HG03066 (cell line): ENCODE results near the gene OR5AS1.
"Not testable (repeated sequence)": the region's sequence is repeated elsewhere in the genome, so short reads cannot be mapped to it uniquely, and the experiment has no call there.

Source experiments
- ATAC-seq: cut with Tn5 transposase; IDR thresholded peaks from one replicate; pipeline ENCODE4 v1.9.1; 2021; ENCODE audit warnings: low read depth; ENCODE audit not compliant: unreplicated experiment

The OR5AS1 gene

DNA sequence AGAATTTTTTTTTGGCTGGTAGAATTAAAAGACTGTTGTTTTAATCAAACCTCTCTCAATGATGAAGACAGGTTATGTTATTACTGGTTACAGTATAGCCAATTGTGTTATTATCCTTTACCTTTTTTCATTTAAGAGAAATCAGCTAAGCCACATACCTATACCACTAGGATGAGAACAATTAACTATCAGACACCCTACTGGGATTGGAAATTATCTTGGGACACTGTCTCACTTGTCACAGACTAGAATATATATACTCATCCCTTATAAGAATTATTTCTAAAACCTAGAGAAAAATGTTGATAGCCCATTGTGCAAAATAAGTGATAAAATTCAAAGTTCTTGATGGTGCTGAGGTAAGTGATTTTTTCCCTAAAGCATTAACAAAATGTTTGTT, at the start of gene OR5AS1:
OR5AS1 (plus strand) TSS at position 301 of the 400 bp plus-strand sequence. CDS start 2,765 bp downstream, outside the sequence.
- ATAC-seq = no peak

GRCh38 chr11:55994525-55994924, 32.9 kb upstream of the OR5AS1 start, which contains the start of gene OR5F1:
TSS of gene OR5F1 (minus strand) at chr11:55994625. CDS start at chr11:55994625, 0 bp downstream.
- no peak for ATAC-seq

DNA sequence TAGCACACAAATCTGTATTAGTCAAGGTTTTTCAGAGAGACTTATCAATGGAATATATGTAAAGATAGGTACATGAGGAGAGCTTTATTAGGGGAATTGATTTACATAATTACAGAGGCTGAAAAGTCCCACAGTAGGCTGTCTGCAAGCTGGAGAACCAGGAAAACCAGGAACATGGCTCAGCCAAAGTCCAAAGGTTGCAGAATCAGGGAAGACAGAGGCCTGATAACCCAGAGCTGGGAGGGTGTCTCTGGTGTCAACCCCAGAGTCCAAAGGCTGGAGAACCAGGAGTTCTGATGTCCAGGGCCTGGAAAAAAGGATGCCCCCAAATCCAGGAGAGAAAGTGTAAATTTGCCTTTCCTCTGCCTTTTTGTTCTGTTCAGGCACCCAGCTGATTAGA, 16.7 kb upstream of the OR5AS1 start:
- no peak for ATAC-seq

- ATAC-seq = no peak
Observed at GRCh38 chr11:56013805-56014204, 13.6 kb upstream of the OR5AS1 start.

- no peak for ATAC-seq
Observed at GRCh38 chr11:56045538-56045937, 18.1 kb downstream of the OR5AS1 start.

- ATAC-seq = no peak
Observed at GRCh38 chr11:56048480-56048879, 21.0 kb downstream of the OR5AS1 start.

DNA sequence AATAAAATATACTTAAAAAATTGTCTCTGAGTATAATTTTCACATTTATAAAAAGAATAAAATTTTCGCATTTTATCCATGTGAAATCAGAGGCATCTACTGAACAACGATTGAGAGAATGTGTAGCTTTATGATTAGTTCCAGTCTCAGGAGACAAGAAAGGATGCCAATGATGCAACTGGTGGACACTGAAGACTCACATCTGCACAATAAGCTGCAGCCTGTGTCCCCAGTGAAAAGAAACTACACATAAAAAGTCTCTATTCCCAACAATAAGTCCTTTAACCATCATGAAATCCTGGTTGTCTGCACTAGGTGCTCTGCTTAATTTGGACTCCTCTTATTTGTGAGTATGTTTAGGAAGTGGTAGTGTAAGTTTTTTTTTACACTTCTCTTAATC, 22.0 kb downstream of the OR5AS1 start:
- ATAC-seq = no peak

- ATAC-seq = not testable (repeated sequence)
Observed at GRCh38 chr11:56056366-56056765, 28.9 kb downstream of the OR5AS1 start.

- ATAC-seq = not testable (repeated sequence)
Observed at GRCh38 chr11:56057661-56058237, 30.3 kb downstream of the OR5AS1 start.

GRCh38 chr11:56058260-56058780, 30.9 kb downstream of the OR5AS1 start:
- not testable (repeated sequence) for ATAC-seq

- no peak for ATAC-seq
Observed at GRCh38 chr11:56066980-56067379, 39.5 kb downstream of the OR5AS1 start.
